Neural cell (in vitro differentiated cells): ENCODE data around the gene HOPX. TPM values are rescaled to one million over a fixed set of nuclear protein-coding genes. Genes with fewer than 3 reads are reported as not detected.

ENCODE experiments used
- H2AFZ ChIP-seq: fragments of 200-600, 300-800 bp; sonication (generic), shearing (Covaris generic); 2 replicates; pipeline ENCODE4 v1.6.0; 2014; ENCODE audit warnings: low read depth, mild to moderate bottlenecking, antibody characterized with exemption, low read length, moderate library complexity
- H3F3A ChIP-seq: fragments of 200-600 bp; shearing (Covaris generic); 2 replicates; pipeline ENCODE4 v1.6.1; 2016; ENCODE audit warnings: mild to moderate bottlenecking, moderate library complexity, mixed read lengths, antibody characterized with exemption, low read length; ENCODE audit not compliant: insufficient read depth, poor library complexity, severe bottlenecking
- H3K27ac ChIP-seq: fragments of 200-600, 300-800 bp; sonication (generic), shearing (Covaris generic); 2 replicates; pipeline ENCODE4 v1.5.1; 2014; ENCODE audit warnings: mild to moderate bottlenecking, low read length, moderate library complexity
- H3K27me3 ChIP-seq: fragments of 300-800, 200-600 bp; sonication (generic), shearing (Covaris generic); 2 replicates; pipeline ENCODE4 v1.6.0; 2014; ENCODE audit warnings: mild to moderate bottlenecking, low read depth, low read length, moderate library complexity; ENCODE audit not compliant: insufficient read depth
- H3K36me3 ChIP-seq: fragments of 300-800, 200-600 bp; sonication (generic), shearing (Covaris generic); 2 replicates; pipeline ENCODE4 v1.5.1; 2014; ENCODE audit warnings: mild to moderate bottlenecking, antibody characterized with exemption, low read length, moderate library complexity; ENCODE audit not compliant: insufficient read depth
- H3K4me2 ChIP-seq: fragments of 300-800, 200-600 bp; sonication (generic), shearing (Covaris generic); 2 replicates; pipeline ENCODE4 v1.6.0; 2014; ENCODE audit warnings: mild to moderate bottlenecking, low read length
- H3K4me3 ChIP-seq: fragments of 300-800, 200-600 bp; sonication (generic), shearing (Covaris generic); 2 replicates; pipeline ENCODE4 v1.5.1; 2014; ENCODE audit warnings: mild to moderate bottlenecking, low read length, moderate library complexity
- H3K79me2 ChIP-seq: fragments of 200-600 bp; shearing (Covaris generic); replicated peaks from 2 replicates; pipeline ENCODE4 v1.6.0; 2014; ENCODE audit warnings: mild to moderate bottlenecking, low read length, moderate library complexity; ENCODE audit not compliant: insufficient read depth
- H3K9ac ChIP-seq: fragments of 300-800, 200-600 bp; sonication (generic), shearing (Covaris generic); 2 replicates; pipeline ENCODE4 v1.6.1; 2016; ENCODE audit warnings: mild to moderate bottlenecking, low read length, mixed read lengths
- H3K9me2 ChIP-seq: fragments of 200-600 bp; shearing (Covaris generic); 2 replicates; pipeline ENCODE4 v1.6.1; 2016; ENCODE audit warnings: mild to moderate bottlenecking, low read length, mixed read lengths; ENCODE audit not compliant: insufficient read depth
- H3K9me3 ChIP-seq: fragments of 200-600, 300-800 bp; sonication (generic), shearing (Covaris generic); 2 replicates; pipeline ENCODE4 v1.6.1; 2016; ENCODE audit warnings: mild to moderate bottlenecking, mixed run types, low read length, moderate library complexity, mixed read lengths
- H4K20me1 ChIP-seq: fragments of 200-600 bp; shearing (Covaris generic); 2 replicates; pipeline ENCODE4 v1.6.1; 2016; ENCODE audit warnings: mild to moderate bottlenecking, mixed run types; ENCODE audit not compliant: insufficient read depth
- CTCF ChIP-seq: fragments of 450-650 bp; IDR thresholded peaks from 2 replicates; pipeline ENCODE4 v1.5.1; 2014; ENCODE audit warnings: antibody characterized with exemption, mild to moderate bottlenecking, moderate library complexity; ENCODE audit not compliant: poor library complexity, severe bottlenecking
- EP300 ChIP-seq: fragments of 450-650 bp; conservative IDR thresholded peaks from 2 replicates; pipeline ENCODE4 v1.6.1; 2014; ENCODE audit warnings: antibody characterized with exemption, mild to moderate bottlenecking, moderate library complexity; ENCODE audit not compliant: poor library complexity, severe bottlenecking
- EZH2 ChIP-seq: fragments of 200-600, 300-800 bp; shearing (Covaris generic), sonication (generic); IDR thresholded peaks from 2 replicates; pipeline ENCODE4 v1.6.1; 2014; ENCODE audit warnings: antibody characterized with exemption, low read length, borderline replicate concordance, mild to moderate bottlenecking; ENCODE audit not compliant: insufficient read depth, poor library complexity, severe bottlenecking
- MXI1 ChIP-seq: fragments of 450-650 bp; conservative IDR thresholded peaks from 2 replicates; pipeline ENCODE4 v1.6.1; 2014; ENCODE audit warnings: antibody characterized with exemption, mild to moderate bottlenecking; ENCODE audit not compliant: poor library complexity, severe bottlenecking
- POLR2AphosphoS5 ChIP-seq: IDR thresholded peaks from 2 replicates; pipeline ENCODE4 v1.6.1; 2012
- RAD21 ChIP-seq: fragments of 450-650 bp; conservative IDR thresholded peaks from 2 replicates; pipeline ENCODE4 v1.6.1; 2014; ENCODE audit warnings: antibody characterized with exemption, mild to moderate bottlenecking, moderate library complexity
- SMC3 ChIP-seq: fragments of 450-650 bp; conservative IDR thresholded peaks from 2 replicates; pipeline ENCODE4 v1.6.1; 2014; ENCODE audit warnings: antibody characterized with exemption, mild to moderate bottlenecking, moderate library complexity; ENCODE audit not compliant: poor library complexity
- TAF1 ChIP-seq: IDR thresholded peaks from 2 replicates; pipeline ENCODE4 v1.6.1; 2012; ENCODE audit warnings: low read depth
- polyA plus RNA-seq: library from polyadenylated mRNA; depleted of rRNA; stranded (reverse); fragments of >200 nt; gene quantifications from 2 replicates; pipeline ENCODE4 v1.2.3, GENCODE V29; 2014
- TF ChIP-seq, protein P1 (sequence below): IDR thresholded peaks from 2 replicates; pipeline ENCODE4 v1.6.1; 2012; ENCODE audit warnings: borderline replicate concordance

Gene HOPX
- polyA plus RNA-seq, 1 donor from 2014 or later = 2.0 TPM

DNA sequence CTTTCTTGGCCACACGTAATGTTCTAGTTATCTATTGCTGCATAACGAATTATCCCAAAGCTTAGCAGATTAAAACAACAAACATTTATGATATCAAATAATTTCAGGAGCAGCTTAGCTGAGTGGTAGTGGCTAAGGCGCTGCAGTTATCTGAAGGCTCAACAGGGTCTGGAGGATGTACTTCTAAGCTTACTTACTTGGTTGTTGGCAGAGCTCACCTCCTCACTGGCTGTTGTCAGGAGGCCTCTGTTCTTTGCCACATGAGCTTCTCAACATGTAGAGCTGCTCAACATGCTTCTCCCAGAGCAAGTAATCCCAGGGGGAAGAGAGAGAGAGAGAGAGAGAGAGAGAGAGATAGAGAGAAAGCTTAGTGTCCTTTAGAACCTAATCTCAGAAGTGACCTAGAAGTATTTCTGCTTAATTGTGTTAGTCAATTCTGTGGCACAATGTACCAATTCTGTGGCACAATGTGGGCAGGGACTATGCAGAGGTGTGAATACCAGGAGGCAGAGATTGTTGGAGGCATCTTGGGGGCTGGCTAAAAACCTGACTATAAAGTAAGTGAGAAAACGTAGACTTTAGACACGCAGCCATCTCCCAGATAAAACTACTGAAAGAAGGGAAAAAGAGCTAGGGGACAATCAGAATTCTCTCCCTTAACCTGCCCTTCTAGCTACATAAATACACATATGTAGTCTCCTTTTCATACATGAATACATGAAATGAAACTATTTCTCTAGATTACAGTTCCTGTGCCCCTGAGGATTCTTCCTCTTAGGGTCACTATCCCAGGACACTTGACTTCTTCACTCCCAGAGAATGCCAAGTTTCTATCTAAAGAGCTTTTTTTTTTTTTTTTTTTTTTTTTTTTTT lies 40.2 kb downstream of the HOPX start:
- TF ChIP-seq SMC3 (no peak), TAF1 (no peak), RAD21 (no peak), MXI1 (no peak), EZH2 (no peak)
- H2AFZ ChIP-seq = no peak overlapping the region
- no peaks in the 10 kb centered on the region for H3K9me2 ChIP-seq
- no peaks in the 10 kb centered on the region for H3K9me3 ChIP-seq
- no peak overlapping the region for H3K9ac ChIP-seq
- no peak overlapping the region for H3K27ac ChIP-seq
- H3F3A ChIP-seq = no peaks in the 10 kb centered on the region
- H3K79me2 ChIP-seq = no peaks in the 10 kb centered on the region
- no peak overlapping the region for H3K4me2 ChIP-seq
- H3K27me3 ChIP-seq = no peaks in the 10 kb centered on the region
- no peaks in the 10 kb centered on the region for H3K36me3 ChIP-seq
- H3K4me3 ChIP-seq = no peak overlapping the region
- no peaks in the 10 kb centered on the region for H4K20me1 ChIP-seq

GRCh38 chr4:56637791-56638190 lies 43.3 kb downstream of the HOPX start:
- no peak overlapping the region for H2AFZ ChIP-seq
- H3K9me3 ChIP-seq = no peaks in the 10 kb centered on the region
- no peaks in the 10 kb centered on the region for H3K36me3 ChIP-seq
- no peak overlapping the region for H3K4me3 ChIP-seq
- no peaks in the 10 kb centered on the region for H3K79me2 ChIP-seq
- no peaks in the 10 kb centered on the region for H3K27me3 ChIP-seq
- no peaks in the 10 kb centered on the region for H3K9me2 ChIP-seq
- no peaks in the 10 kb centered on the region for H4K20me1 ChIP-seq
- no peak for TF ChIP-seq MXI1
- TF ChIP-seq EZH2 = no peak
- TF ChIP-seq TAF1 = no peak
- no peak for TF ChIP-seq SMC3
- no peak for TF ChIP-seq RAD21
- TF ChIP-seq POLR2AphosphoS5 = no peak
- TF ChIP-seq CTCF = no peak
- TF ChIP-seq, protein P1, sequence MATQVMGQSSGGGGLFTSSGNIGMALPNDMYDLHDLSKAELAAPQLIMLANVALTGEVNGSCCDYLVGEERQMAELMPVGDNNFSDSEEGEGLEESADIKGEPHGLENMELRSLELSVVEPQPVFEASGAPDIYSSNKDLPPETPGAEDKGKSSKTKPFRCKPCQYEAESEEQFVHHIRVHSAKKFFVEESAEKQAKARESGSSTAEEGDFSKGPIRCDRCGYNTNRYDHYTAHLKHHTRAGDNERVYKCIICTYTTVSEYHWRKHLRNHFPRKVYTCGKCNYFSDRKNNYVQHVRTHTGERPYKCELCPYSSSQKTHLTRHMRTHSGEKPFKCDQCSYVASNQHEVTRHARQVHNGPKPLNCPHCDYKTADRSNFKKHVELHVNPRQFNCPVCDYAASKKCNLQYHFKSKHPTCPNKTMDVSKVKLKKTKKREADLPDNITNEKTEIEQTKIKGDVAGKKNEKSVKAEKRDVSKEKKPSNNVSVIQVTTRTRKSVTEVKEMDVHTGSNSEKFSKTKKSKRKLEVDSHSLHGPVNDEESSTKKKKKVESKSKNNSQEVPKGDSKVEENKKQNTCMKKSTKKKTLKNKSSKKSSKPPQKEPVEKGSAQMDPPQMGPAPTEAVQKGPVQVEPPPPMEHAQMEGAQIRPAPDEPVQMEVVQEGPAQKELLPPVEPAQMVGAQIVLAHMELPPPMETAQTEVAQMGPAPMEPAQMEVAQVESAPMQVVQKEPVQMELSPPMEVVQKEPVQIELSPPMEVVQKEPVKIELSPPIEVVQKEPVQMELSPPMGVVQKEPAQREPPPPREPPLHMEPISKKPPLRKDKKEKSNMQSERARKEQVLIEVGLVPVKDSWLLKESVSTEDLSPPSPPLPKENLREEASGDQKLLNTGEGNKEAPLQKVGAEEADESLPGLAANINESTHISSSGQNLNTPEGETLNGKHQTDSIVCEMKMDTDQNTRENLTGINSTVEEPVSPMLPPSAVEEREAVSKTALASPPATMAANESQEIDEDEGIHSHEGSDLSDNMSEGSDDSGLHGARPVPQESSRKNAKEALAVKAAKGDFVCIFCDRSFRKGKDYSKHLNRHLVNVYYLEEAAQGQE = no peak
- TF ChIP-seq EP300 = no peak
- H3K4me2 ChIP-seq = no peak overlapping the region
- no peaks in the 10 kb centered on the region for H3F3A ChIP-seq
- H3K27ac ChIP-seq = no peak overlapping the region
- no peak overlapping the region for H3K9ac ChIP-seq
